WTC11 (cell line): Measurements from ENCODE around the gene CAMP.

Experiments
- TF ChIP-seq, protein P1 (sequence below): sonication (generic); formaldehyde crosslinking; IDR thresholded peaks from 2 replicates; pipeline ENCODE4 v1.8.0; 2022; ENCODE audit warnings: mild to moderate bottlenecking, missing genetic modification reagents
- TF ChIP-seq, protein P2 (sequence below): fragments of 200-600 bp; IDR thresholded peaks from 2 replicates; pipeline ENCODE4 v1.8.0; 2022; ENCODE audit warnings: antibody characterized with exemption

DNA sequence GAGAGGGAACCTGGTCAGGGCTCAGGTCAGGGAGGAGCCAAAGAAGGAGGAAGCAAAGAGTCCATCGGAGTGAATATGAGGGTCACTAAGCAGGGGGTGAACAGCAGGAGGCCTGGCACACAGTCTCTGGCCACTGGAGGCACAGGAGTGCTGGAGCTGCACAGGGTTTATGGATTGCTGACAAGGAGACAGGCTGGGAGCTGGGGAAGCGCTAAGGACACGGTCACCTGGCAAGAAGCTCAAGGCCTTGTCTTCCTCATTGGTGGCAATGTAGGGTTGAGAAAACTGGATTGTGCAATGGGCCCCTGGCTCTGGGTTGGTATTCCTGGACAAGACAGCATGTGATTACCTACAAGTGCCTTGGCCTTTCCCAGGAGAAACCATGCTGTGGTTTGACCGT is 5.8 kb upstream of the CAMP start:
- TF ChIP-seq, protein P1, sequence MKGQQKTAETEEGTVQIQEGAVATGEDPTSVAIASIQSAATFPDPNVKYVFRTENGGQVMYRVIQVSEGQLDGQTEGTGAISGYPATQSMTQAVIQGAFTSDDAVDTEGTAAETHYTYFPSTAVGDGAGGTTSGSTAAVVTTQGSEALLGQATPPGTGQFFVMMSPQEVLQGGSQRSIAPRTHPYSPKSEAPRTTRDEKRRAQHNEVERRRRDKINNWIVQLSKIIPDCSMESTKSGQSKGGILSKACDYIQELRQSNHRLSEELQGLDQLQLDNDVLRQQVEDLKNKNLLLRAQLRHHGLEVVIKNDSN (CRISPR knock-in tag) = no peak
- TF ChIP-seq, protein P2, sequence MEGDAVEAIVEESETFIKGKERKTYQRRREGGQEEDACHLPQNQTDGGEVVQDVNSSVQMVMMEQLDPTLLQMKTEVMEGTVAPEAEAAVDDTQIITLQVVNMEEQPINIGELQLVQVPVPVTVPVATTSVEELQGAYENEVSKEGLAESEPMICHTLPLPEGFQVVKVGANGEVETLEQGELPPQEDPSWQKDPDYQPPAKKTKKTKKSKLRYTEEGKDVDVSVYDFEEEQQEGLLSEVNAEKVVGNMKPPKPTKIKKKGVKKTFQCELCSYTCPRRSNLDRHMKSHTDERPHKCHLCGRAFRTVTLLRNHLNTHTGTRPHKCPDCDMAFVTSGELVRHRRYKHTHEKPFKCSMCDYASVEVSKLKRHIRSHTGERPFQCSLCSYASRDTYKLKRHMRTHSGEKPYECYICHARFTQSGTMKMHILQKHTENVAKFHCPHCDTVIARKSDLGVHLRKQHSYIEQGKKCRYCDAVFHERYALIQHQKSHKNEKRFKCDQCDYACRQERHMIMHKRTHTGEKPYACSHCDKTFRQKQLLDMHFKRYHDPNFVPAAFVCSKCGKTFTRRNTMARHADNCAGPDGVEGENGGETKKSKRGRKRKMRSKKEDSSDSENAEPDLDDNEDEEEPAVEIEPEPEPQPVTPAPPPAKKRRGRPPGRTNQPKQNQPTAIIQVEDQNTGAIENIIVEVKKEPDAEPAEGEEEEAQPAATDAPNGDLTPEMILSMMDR = no peak
